Stomach smooth muscle (tissue), 2 donors: ENCODE measurements around the gene PARP1.

Experiments
- H3K27ac ChIP-seq: one replicate; pipeline ENCODE4 v1.7.0; 2013; ENCODE audit warnings: mild to moderate bottlenecking, low read length, inconsistent platforms
- H3K27me3 ChIP-seq, 2 donors: one replicate each; pipeline ENCODE4 v1.7.0; 2013; ENCODE audit warnings: low read length in 2 of 2; ENCODE audit not compliant: insufficient read depth in 2 of 2, control insufficient read depth in 1 of 2
- H3K36me3 ChIP-seq, 2 donors: one replicate each; pipeline ENCODE4 v1.7.0; 2013; ENCODE audit warnings: low read length in 2 of 2; ENCODE audit not compliant: control insufficient read depth in 2 of 2, insufficient read depth in 2 of 2
- H3K4me1 ChIP-seq: one replicate; pipeline ENCODE4 v1.7.0; 2013; ENCODE audit warnings: low read length; ENCODE audit not compliant: control insufficient read depth, insufficient read depth
- H3K4me3 ChIP-seq, 2 donors: one replicate each; pipeline ENCODE4 v1.7.0; 2013; ENCODE audit warnings: low read length in 2 of 2
- H3K9ac ChIP-seq, 2 donors: one replicate each; pipeline ENCODE4 v1.7.0; 2013; ENCODE audit warnings: low read length in 2 of 2, mild to moderate bottlenecking in 1 of 2
- H3K9me3 ChIP-seq, 2 donors: one replicate each; pipeline ENCODE4 v1.7.0; 2013; ENCODE audit warnings: low read length in 2 of 2; ENCODE audit not compliant: control insufficient read depth in 2 of 2
- donor health status: healthy.
- donor health status: Pancreatic carcinoma.

The PARP1 gene

DNA sequence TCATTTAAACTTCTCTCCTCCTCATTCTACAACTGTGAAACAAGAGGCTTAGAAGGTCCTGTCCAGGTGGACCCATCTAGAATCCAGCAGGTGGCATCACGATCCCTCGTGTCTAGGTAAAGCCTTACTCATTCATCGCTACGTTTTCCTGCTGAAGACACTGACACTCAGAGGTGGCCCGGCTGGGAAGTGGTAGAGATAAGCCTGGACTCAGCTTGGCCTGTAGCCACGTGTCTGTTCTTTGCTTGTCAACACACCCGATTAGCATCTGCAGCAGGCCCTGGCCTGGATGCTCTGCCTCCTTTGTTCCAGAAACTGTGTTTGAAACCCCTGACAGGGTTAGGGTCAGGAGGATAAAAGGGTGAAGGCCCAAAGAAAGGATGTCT, 43.4 kb downstream of the PARP1 start:
- Histone ChIP-seq H3K27ac (no peak overlapping the region), H3K4me1 (no peaks in the 10 kb centered on the region), H3K9ac (no peak overlapping the region), H3K4me3 (no peak overlapping the region), H3K9me3 (no peaks in the 10 kb centered on the region), H3K27me3 (no peaks in the 10 kb centered on the region), H3K36me3 (peaks cover 78 to 81% of the 10 kb centered on the region in 2 donors)

- Histone ChIP-seq H3K27me3 (no peaks in the 10 kb centered on the region), H3K9me3 (no peaks in the 10 kb centered on the region), H3K4me3 (no peak overlapping the region), H3K9ac (no peak overlapping the region), H3K4me1 (no peaks in the 10 kb centered on the region), H3K27ac (no peak overlapping the region), H3K36me3 (peaks cover 81 to 82% of the 10 kb centered on the region in 2 donors)
These were observed 43.9 kb downstream of the PARP1 start for GRCh38 chr1:226363801-226364513.

GRCh38 chr1:226362891-226363447, 44.9 kb downstream of the PARP1 start:
- no peaks in the 10 kb centered on the region for H3K4me1 ChIP-seq
- H3K9me3 ChIP-seq = no peaks in the 10 kb centered on the region
- no peak overlapping the region for H3K27ac ChIP-seq
- H3K27me3 ChIP-seq = no peaks in the 10 kb centered on the region
- peaks cover 73 to 79% of the 10 kb centered on the region in 2 donors for H3K36me3 ChIP-seq
- no peak overlapping the region for H3K4me3 ChIP-seq
- H3K9ac ChIP-seq = no peak overlapping the region

DNA sequence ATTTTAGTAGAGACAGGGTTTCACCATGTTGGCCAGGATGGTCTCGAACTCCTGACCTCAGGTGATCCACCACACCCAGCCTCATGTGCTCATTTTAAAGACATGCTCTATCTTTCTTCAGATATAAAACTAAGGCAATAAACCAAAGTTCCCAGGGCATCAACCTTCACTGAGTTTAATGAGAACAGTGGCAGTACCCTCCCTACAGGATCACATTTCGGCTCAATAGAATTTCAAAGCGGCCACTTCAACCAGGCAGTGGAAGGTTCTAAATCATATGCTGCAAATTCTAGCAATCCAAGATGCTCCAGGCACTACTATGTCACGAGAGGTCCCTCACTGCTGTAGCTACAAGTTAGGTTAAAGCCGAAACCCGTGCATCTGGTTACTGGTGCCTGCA, 45.5 kb downstream of the PARP1 start:
- Histone ChIP-seq H3K4me1 (no peaks in the 10 kb centered on the region), H3K36me3 (peaks cover 67 to 78% of the 10 kb centered on the region in 2 donors), H3K9me3 (no peaks in the 10 kb centered on the region), H3K9ac (no peak overlapping the region), H3K27ac (no peak overlapping the region), H3K4me3 (no peak overlapping the region), H3K27me3 (no peaks in the 10 kb centered on the region)

GRCh38 chr1:226360106-226360746, 47.7 kb downstream of the PARP1 start:
- Histone ChIP-seq H3K4me3 (no peak overlapping the region), H3K9ac (no peak overlapping the region), H3K4me1 (peaks cover 13% of the 10 kb centered on the region), H3K27me3 (no peaks in the 10 kb centered on the region), H3K27ac (no peak overlapping the region), H3K9me3 (no peaks in the 10 kb centered on the region), H3K36me3 (peaks cover 51 to 60% of the 10 kb centered on the region in 2 donors)

GRCh38 chr1:226357416-226357815, 50.5 kb downstream of the PARP1 start:
- Histone ChIP-seq H3K9ac (no peak overlapping the region), H3K27me3 (no peaks in the 10 kb centered on the region), H3K27ac (no peak overlapping the region), H3K4me1 (peaks cover 17% of the 10 kb centered on the region), H3K9me3 (no peaks in the 10 kb centered on the region), H3K4me3 (no peak overlapping the region), H3K36me3 (peaks cover 27 to 34% of the 10 kb centered on the region in 2 donors)

- H3K36me3 ChIP-seq = peaks cover 17 to 23% of the 10 kb centered on the region in 2 donors
- peak overlapping the region in 1 of 2 donors; percentile 2 for H3K9ac ChIP-seq
- H3K27ac ChIP-seq = peak overlapping the region; percentile 18
- no peak overlapping the region for H3K4me3 ChIP-seq
- peaks cover 17% of the 10 kb centered on the region for H3K4me1 ChIP-seq
- no peaks in the 10 kb centered on the region for H3K27me3 ChIP-seq
- H3K9me3 ChIP-seq = no peaks in the 10 kb centered on the region
These were observed 52.0 kb downstream of the PARP1 start for GRCh38 chr1:226355669-226356551.

DNA sequence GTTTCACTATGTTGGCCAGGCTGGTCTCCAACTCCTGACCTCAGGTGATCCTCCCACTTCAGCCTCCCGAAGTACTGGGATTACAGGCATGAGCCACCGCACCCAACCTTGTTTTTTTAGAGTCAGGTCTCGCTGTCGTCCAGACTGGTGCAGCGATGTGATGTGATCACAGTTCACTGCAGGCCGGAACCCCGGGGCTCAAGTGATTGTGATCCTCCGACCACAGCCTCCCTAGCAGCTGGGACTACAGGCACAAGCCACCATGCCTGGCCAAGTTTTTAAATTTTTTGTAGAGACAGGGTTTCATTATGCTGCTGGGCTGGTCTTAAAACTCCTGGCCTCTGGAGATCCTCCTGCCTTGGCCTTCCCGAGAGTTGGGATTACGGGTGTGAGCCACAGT, 52.9 kb downstream of the PARP1 start:
- Histone ChIP-seq H3K27me3 (no peaks in the 10 kb centered on the region), H3K4me1 (peaks cover 17% of the 10 kb centered on the region), H3K9me3 (no peaks in the 10 kb centered on the region), H3K36me3 (peaks cover 11 to 18% of the 10 kb centered on the region in 2 donors), H3K27ac (no peak overlapping the region), H3K9ac (no peak overlapping the region), H3K4me3 (no peak overlapping the region)

DNA sequence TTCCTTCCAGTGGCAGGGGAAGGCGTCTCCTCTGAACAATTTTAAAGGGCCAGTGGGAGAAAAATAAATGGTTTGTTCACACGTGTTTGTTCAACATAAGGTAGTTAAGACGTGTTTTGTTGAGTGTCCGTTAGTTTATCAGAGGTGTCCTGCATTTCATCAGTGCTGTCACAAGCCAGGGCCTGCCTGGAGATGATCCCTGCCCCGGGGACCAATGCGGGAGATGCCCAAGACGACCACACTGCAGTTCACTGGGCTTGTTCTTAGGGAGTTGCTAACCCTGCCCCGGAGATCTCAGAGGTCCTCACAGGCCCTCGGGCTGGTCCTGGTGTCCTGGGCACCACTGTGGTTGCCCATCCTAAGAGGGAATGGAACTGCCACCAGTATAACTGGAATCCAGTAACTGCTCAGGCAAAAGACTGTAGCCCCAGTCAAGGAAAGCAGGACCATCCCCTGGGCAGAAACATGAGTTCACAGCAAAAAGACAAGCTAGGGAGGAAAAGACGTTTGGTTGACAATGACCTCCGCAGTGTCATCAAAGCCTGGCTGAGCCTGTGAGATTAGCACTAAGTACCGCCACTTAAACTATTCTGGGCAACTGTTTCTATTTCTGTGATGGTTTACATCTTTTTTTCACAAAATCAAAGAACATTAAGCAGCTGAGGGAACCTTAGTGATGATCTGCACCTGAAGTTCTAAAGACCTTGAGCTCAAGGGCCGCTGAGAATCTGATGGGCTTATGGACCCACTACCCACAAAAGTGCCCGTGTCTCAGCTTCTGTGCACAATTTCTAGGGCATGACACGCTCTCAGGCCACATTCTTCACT, 54.0 kb downstream of the PARP1 start:
- Histone ChIP-seq H3K27ac (no peak overlapping the region), H3K36me3 (peaks cover 2 to 12% of the 10 kb centered on the region in 2 donors), H3K9me3 (no peaks in the 10 kb centered on the region), H3K9ac (no peak overlapping the region), H3K4me1 (peaks cover 17% of the 10 kb centered on the region), H3K27me3 (no peaks in the 10 kb centered on the region), H3K4me3 (no peak overlapping the region)

DNA sequence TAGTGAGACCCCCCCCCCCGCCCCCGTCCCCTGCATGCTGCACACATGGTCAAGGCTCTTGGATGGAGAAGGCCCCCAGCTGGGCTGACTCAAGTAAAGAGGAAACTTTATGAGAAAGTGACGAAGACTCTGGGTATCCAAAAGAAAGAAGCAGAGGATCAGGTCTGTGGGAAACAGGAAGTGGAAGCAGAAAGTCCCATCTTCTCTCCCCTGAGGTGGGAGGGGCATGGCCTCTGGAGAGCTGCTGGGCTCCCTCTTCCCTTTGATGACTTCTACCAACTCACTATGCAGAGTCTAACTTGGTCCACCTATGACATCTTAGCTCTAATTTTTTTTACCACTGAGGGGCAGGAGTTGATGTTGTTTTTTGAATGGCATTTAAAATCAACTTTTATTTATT, 56.2 kb downstream of the PARP1 start:
- H3K4me1 ChIP-seq = peaks cover 16% of the 10 kb centered on the region
- H3K27me3 ChIP-seq = no peaks in the 10 kb centered on the region
- no peaks in the 10 kb centered on the region for H3K36me3 ChIP-seq
- H3K9me3 ChIP-seq = no peaks in the 10 kb centered on the region
- H3K9ac ChIP-seq = no peak overlapping the region
- H3K27ac ChIP-seq = no peak overlapping the region
- no peak overlapping the region for H3K4me3 ChIP-seq
